ENCODE measurements around the gene UBE2I.

DNA sequence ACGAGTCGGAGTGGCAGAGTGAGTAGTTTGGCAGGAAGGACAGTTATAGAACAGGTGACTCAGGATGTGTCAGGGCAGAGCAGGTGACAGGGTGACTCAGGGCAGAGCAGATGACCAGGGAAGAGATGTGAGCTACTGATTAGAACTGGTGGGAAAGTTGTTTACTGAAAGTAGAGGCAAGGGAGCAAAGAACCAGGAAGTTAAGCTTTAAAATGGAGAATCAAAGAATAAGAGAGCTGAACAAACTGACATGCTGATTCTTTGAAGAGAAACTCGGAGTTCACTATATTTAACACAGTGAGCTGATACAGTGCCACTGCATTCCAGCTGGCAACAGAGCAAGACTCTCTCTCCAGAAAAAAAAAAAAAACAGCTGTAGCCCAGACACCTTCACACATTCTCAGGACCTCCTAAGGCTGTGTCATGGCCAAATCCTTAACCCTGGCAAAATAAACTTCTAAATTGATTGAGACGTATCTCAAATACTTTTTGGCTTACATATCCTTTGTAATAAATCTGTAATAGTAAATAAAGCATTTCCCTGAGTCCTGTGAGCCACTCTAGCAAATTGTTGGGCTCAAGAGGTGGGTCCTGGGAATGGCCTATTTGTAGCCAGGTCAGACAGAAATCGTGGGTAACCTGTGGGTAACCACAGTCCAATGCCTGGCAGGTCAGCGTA lies 12.3 kb upstream of the UBE2I start:
- TF ChIP-seq, protein P1, sequence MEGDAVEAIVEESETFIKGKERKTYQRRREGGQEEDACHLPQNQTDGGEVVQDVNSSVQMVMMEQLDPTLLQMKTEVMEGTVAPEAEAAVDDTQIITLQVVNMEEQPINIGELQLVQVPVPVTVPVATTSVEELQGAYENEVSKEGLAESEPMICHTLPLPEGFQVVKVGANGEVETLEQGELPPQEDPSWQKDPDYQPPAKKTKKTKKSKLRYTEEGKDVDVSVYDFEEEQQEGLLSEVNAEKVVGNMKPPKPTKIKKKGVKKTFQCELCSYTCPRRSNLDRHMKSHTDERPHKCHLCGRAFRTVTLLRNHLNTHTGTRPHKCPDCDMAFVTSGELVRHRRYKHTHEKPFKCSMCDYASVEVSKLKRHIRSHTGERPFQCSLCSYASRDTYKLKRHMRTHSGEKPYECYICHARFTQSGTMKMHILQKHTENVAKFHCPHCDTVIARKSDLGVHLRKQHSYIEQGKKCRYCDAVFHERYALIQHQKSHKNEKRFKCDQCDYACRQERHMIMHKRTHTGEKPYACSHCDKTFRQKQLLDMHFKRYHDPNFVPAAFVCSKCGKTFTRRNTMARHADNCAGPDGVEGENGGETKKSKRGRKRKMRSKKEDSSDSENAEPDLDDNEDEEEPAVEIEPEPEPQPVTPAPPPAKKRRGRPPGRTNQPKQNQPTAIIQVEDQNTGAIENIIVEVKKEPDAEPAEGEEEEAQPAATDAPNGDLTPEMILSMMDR (IDR thresholded peaks at IDR 0.05): no peak
- no peak for TF ChIP-seq POLR2A (IDR thresholded peaks at IDR 0.05)
